ENCODE measurements around the gene RBBP8. TPM values are rescaled to one million over a fixed set of nuclear protein-coding genes. Genes with fewer than 3 reads are reported as not detected.

The RBBP8 gene
- polyA plus RNA-seq, 1 experiment: 22.1 TPM

DNA sequence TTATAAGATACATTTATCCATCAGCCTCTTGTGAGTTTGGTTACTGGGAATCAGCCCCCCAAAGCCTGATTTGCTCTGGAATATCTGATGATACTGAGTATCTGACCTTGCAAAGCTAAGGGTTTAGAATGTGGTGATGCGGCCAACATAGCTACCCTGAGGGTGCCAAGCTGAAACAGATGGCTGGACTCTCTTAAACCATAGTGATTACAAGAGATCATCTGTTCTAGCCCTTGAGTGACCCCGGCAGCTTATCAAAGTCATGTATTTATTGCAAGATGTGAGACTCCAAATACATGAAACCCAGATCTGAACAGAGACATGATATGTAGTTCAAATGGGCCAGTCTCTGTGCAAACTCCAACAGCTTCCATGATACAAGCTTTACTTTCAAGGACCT is 124.0 kb downstream of the RBBP8 start:
- Histone ChIP-seq H3K4me3 (ENCODE audit: low read depth, low read length) (no peak overlapping the region), H3K27me3 (ENCODE audit: control insufficient read depth, insufficient read depth, low read length) (no peaks in the 10 kb centered on the region), H3K9me3 (ENCODE audit: control insufficient read depth, insufficient read depth, low read length) (no peaks in the 10 kb centered on the region), H3K27ac (ENCODE audit: low read depth, low read length) (no peak overlapping the region)
- DNase-seq (ENCODE audit: low read depth, low spot score): no peak
- TF ChIP-seq, protein P1, sequence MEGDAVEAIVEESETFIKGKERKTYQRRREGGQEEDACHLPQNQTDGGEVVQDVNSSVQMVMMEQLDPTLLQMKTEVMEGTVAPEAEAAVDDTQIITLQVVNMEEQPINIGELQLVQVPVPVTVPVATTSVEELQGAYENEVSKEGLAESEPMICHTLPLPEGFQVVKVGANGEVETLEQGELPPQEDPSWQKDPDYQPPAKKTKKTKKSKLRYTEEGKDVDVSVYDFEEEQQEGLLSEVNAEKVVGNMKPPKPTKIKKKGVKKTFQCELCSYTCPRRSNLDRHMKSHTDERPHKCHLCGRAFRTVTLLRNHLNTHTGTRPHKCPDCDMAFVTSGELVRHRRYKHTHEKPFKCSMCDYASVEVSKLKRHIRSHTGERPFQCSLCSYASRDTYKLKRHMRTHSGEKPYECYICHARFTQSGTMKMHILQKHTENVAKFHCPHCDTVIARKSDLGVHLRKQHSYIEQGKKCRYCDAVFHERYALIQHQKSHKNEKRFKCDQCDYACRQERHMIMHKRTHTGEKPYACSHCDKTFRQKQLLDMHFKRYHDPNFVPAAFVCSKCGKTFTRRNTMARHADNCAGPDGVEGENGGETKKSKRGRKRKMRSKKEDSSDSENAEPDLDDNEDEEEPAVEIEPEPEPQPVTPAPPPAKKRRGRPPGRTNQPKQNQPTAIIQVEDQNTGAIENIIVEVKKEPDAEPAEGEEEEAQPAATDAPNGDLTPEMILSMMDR (IDR thresholded peaks at IDR 0.05; ENCODE audit: low read depth, low read length): no peak
- ChIA-PET CTCF (interaction anchor here (1.3 kb wide), 1 partner anchor 25 kb away, joined by 3 read pairs; no protein-coding TSS in a partner anchor), POLR2A (no interaction called here)

DNA sequence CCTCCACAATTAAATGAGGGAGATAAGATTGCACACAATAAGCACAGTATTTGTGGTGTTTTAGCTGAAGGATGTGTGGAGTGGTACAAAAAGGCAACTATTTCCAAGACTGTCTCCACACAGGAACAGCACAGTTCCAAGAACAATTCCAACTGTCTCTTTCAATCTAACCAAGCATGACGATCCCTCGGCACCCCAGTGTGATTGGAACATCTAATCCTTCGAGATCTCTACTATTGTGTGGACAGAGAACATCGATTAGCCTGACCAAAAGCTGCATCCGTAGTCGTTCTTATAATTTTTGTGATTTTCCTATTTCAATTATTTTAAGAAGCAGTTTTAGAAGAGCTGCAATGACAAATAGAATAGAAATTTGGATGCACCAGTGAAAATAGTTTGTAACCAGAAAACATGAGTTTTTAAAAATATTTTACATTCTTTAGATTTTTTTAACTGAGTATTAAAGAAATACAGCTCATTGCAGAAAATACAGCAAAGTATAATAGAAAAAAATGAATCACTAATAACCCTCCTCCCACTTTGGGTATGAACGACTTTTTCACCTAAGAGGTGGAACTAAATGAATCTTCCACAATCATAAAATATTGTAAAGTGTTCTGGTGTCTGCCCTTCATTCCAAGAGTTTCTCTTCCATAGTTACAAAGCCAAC is 125.8 kb downstream of the RBBP8 start:
- peaks cover 4% of the 10 kb centered on the region; the same call in 1 of the 2 replicates for H3K9me3 ChIP-seq (ENCODE audit: control insufficient read depth, insufficient read depth, low read length)
- TF ChIP-seq, protein P1 (IDR thresholded peaks at IDR 0.05; ENCODE audit: low read depth, low read length): no peak
- H3K4me3 ChIP-seq (ENCODE audit: low read depth, low read length): no peak overlapping the region
- no peak overlapping the region for H3K27ac ChIP-seq (ENCODE audit: low read depth, low read length)
- ChIA-PET CTCF (interaction anchor here (0.6 kb wide), 2 partner anchors 8 to 33 kb away, joined by 5 read pairs; no protein-coding TSS in a partner anchor), POLR2A (no interaction called here)
- no peaks in the 10 kb centered on the region for H3K27me3 ChIP-seq (ENCODE audit: control insufficient read depth, insufficient read depth, low read length)
- no peak for DNase-seq (ENCODE audit: low read depth, low spot score)

DNA sequence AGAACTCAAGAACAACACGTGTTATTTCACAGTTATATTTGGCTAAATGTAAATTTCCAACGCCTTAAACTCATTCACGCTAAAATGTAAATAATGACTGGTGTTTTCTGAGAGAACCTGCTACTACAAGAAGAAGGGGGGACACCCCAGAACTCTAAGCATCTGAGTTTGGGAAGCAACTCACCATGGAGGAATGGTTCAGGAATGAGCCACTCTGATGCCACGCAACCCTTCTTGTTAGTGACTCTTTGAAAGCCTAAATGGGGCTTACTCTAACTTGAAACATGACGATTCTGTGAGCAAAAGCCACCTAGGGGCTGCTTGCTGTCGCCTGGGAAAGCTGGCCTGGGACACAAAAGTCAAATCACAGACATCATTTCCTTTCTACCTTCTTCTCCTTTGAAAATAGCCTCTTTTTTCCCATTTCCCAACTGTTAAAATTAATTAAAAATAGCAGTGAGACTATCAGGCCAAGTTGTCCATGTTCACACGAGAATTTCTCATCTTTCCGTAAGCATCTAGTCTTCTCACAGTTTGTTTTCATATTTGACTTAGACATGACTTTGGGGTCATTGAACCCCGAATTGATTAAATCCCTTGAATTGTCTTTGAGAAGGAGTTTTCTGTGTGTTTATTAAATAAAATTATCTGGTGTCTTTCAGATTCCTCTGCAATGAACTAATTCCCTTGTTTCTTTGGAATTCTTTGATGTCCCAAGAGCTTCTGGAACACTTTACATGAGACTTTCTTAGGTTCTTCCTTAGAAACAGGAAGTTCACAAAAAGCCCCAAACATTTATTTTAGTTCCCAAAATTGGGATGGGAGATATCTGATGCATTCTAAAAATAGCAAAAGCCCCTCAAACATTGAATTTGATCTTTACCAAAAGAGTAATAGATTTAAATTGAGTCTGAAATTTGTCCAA is 126.7 kb downstream of the RBBP8 start:
- no peaks in the 10 kb centered on the region for H3K27me3 ChIP-seq (ENCODE audit: control insufficient read depth, insufficient read depth, low read length)
- CTCF ChIA-PET: interaction anchor here (0.6 kb wide), 1 partner anchor 7 kb away, joined by 5 read pairs; no protein-coding TSS in a partner anchor
- TF ChIP-seq, protein P1 (IDR thresholded peaks at IDR 0.05; ENCODE audit: low read depth, low read length): no peak
- H3K9me3 ChIP-seq (ENCODE audit: control insufficient read depth, insufficient read depth, low read length): peaks cover 4% of the 10 kb centered on the region; the same call in 1 of the 2 replicates
- DNase-seq (ENCODE audit: low read depth, low spot score): no peak
- H3K4me3 ChIP-seq (ENCODE audit: low read depth, low read length): no peak overlapping the region
- no peak overlapping the region for H3K27ac ChIP-seq (ENCODE audit: low read depth, low read length)
- POLR2A ChIA-PET: no interaction called here

- Histone ChIP-seq H3K27me3 (ENCODE audit: control insufficient read depth, insufficient read depth, low read length) (no peaks in the 10 kb centered on the region), H3K9me3 (ENCODE audit: control insufficient read depth, insufficient read depth, low read length) (peaks cover 4% of the 10 kb centered on the region; the same call in 1 of the 2 replicates), H3K27ac (ENCODE audit: low read depth, low read length) (no peak overlapping the region), H3K4me3 (ENCODE audit: low read depth, low read length) (no peak overlapping the region)
- CTCF ChIA-PET: no interaction called here
- POLR2A ChIA-PET: no interaction called here
- no peak for DNase-seq (ENCODE audit: low read depth, low spot score)
- TF ChIP-seq, protein P1 (IDR thresholded peaks at IDR 0.05; ENCODE audit: low read depth, low read length): no peak
Observed at GRCh38 chr18:23062011-23062410, 128.9 kb downstream of the RBBP8 start.

GRCh38 chr18:23063502-23063901 is 130.4 kb downstream of the RBBP8 start:
- Histone ChIP-seq H3K27me3 (ENCODE audit: control insufficient read depth, insufficient read depth, low read length) (no peaks in the 10 kb centered on the region), H3K4me3 (ENCODE audit: low read depth, low read length) (no peak overlapping the region), H3K9me3 (ENCODE audit: control insufficient read depth, insufficient read depth, low read length) (peaks cover 4% of the 10 kb centered on the region; the same call in 1 of the 2 replicates), H3K27ac (ENCODE audit: low read depth, low read length) (no peak overlapping the region)
- TF ChIP-seq, protein P1 (IDR thresholded peaks at IDR 0.05; ENCODE audit: low read depth, low read length): no peak
- CTCF ChIA-PET: no interaction called here
- no peak for DNase-seq (ENCODE audit: low read depth, low spot score)
- POLR2A ChIA-PET: no interaction called here
